RWPE1 (cell line): ENCODE data around the gene RMRP.
A peak's percentile ranks its signal among the peaks of the same experiment; 100 is the strongest.
"Not testable (repeated sequence)": the region's sequence is repeated elsewhere in the genome, so short reads cannot be mapped to it uniquely, and the experiment has no call there.

Source experiments
- CTCF ChIA-PET: fragments of 350-600 bp; sonication (Branson Sonifier 250); formaldehyde crosslinking; extraction: SDS; loops from one replicate; lab custom pipeline; 2021; lab: Yijun Ruan, JAX
- POLR2A ChIA-PET: fragments of 400-600 bp; formaldehyde crosslinking; extraction: SDS; loops from one replicate; lab custom pipeline; 2020; ENCODE audit warnings: antibody characterized with exemption; ENCODE audit not compliant: low non-redundant PET; lab: Yijun Ruan, JAX
- DNase-seq: peaks from one replicate; pipeline ENCODE4 v3.0.0; 2012; ENCODE audit warnings: low spot score
- H3K27ac ChIP-seq: fragments of 450-650 bp; 2 replicates; pipeline ENCODE4 v1.5.1; 2017
- CTCF ChIP-seq: fragments of 450-650 bp; conservative IDR thresholded peaks from 2 replicates; pipeline ENCODE4 v1.5.1; 2017; ENCODE audit warnings: low read depth, mild to moderate bottlenecking

RMRP gene

DNA sequence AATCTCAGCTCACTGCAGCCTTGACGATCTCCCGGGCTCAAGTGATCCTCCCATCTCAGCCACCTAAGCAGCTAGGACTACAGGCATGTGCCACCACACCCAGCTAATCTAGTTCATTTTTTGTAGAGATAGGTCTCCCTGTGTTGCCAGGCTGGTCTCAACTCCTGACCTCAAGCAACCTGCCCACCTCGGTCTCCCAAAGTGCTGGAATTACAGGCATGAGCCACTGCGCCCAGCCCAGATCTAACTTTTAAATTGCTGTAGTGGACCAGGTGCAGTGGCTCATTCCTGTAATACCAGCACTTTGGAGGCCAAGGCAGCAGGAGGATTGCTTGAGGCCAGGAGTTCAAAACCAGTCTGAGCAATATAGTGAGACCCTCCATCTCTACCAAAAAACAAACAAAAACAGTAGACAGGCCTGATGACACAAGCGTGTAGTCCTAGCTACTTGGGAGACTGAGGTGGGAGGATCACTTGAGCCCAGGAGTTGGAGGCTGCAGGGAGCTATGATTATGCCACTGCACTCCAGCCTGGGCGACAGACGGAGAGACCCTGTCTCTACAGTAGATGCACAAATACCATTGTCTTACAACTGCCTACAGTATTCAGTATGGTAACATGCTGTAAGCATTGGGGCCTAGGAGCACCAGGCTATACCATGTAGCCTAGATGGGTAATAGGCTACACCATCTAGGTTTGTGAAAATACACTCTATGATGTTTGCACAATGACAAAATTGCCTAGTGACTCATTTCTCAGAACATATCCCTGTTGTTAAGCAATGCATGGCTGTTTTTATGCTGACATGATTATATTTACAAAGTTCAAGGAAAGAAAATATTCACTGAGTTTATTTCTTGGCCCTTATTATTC is 5.6 kb downstream of the RMRP start:
- peak overlapping the region; percentile 62 for H3K27ac ChIP-seq
- no peak for DNase-seq
- TF ChIP-seq CTCF: no peak
- ChIA-PET POLR2A (no interaction called here), CTCF (interaction anchor here (0.6 to 0.9 kb wide), 3 partner anchors 26 to 560 kb away, joined by 3 to 6 read pairs (median 3); no protein-coding TSS in a partner anchor)

DNA sequence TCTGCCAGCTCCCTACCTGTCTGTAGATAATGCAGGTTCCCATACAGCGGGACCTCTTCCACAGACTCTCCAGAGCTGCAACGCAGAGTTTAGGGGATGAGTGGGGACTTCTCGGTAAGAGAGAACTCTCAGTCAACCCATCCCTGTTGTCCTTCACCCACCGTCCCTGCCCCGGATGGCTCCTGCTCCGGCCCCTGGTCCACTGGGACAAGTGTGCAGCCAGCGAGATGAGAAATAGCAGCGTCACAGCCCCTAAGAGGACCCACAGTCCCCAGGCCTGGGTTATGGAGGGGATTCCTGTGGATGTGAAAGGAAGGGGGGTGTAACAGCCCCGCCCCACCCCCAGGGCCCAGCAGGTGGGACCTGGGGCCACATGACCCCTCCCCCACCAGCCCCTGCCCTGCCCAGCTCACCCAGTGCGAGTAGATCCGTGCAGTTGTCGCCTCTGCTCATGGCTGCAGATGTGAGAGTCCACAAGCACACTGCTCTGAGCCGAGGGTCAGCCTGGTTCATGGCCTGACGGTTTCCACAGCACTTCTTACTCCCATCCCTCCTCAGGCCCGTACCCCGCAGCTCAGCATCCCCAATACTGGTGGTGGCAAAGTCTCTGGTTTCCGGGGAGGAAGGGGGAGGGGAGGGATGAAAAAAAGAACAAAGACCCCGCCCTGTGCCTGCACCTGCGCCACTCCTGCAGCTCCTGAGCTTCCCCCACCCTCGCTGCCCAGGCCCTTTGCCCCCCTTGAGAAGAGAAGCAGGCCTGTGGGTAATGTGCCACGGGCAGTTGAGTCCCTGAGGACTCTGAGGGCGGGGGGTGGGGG is 7.3 kb downstream of the RMRP start, which contains the start of gene SIT1:
SIT1 (minus strand) TSS at position 591 of the 818 bp plus-strand sequence; CDS start at position 513, 78 bp downstream.
- TF ChIP-seq CTCF: no peak
- peak within 1 kb of the TSS; percentile 43 for H3K27ac ChIP-seq
- ChIA-PET POLR2A (no interaction called here), CTCF (no interaction called here)
- no peak for DNase-seq

DNA sequence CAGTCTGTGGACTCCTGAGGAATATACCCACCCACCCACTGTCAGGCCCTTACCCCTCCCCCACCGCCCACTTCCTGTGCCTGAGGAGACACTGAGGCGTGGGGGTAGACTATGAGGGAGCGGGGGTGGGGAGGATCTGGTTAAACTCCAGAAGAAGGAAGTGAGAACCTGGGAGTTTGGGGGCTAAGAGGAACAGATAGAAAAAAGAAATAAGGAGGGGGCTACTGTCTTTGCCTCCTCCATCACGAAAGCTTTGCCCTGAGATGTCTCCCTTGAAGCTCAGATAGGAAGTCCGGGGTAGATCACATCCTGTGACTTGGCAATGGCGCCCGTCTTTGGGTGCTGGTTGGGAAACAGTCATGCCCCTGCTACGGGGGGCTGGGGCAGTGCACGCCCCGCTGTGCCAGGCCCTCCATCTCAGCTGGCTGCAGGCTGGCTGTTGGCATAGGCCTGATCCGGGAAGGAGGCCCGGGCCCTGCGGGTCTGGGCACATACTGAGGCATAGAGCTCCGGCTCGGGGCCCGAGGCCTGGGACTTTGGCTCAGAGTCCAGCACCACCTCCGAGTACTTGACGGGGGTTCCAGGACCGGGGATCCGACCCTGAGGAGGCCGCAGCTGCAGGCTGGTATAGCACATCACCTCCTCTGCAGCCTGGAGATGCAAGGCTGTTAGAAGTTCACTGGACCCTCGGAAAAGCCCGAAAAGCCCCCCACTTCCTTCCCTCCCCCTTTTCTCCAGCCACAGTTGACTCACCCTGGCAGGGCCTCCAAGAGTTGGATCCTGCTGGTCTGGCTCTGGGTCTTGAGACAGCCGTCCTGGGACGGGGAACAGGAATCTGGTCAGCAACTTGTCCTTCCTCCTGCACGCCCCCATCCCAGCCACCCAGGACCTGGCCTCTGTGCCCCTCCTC is 8.1 kb downstream of the RMRP start:
- DNase-seq: no peak
- H3K27ac ChIP-seq: peak overlapping the region; percentile 43
- CTCF ChIA-PET: interaction anchor here (1.0 to 1.5 kb wide), 2 partner anchors 8 to 140 kb away, joined by 3 read pairs; partner anchors contain the start of genes CCDC107 and RMRP
- TF ChIP-seq CTCF: no peak
- POLR2A ChIA-PET: no interaction called here

GRCh38 chr9:35646533-35647265 is 11.1 kb downstream of the RMRP start:
- peak; percentile 100 for TF ChIP-seq CTCF
- DNase-seq: peak; percentile 96
- ChIA-PET CTCF (interaction anchor here (0.6 to 2.8 kb wide), 24 partner anchors 9 to 1291 kb away, joined by 3 to 21 read pairs (median 3); partner anchors contain the start of genes ATOSB, CCDC107, CREB3 and RMRP), POLR2A (interaction anchor here (1.5 kb wide), 1 partner anchor 85 kb away, joined by 4 read pairs; no protein-coding TSS in a partner anchor)
- H3K27ac ChIP-seq: peak overlapping the region; percentile 85

- H3K27ac ChIP-seq: peak overlapping the region; percentile 85
- no peak for TF ChIP-seq CTCF
- CTCF ChIA-PET: interaction anchor here (0.6 to 2.8 kb wide), 18 partner anchors 12 to 1291 kb away, joined by 3 to 21 read pairs (median 4); partner anchors contain the start of genes CCDC107, CREB3, RMRP and TLN1
- DNase-seq: peak; percentile 92
- POLR2A ChIA-PET: interaction anchor here (1.5 kb wide), 1 partner anchor 85 kb away, joined by 4 read pairs; no protein-coding TSS in a partner anchor
Measured at GRCh38 chr9:35646153-35646532, 11.7 kb downstream of the RMRP start.

- DNase-seq: not testable (repeated sequence)
- CTCF ChIA-PET: interaction anchor here (0.6 to 2.8 kb wide), 14 partner anchors 12 to 958 kb away, joined by 3 to 21 read pairs (median 4); partner anchors contain the start of genes CCDC107, CREB3, RMRP and TLN1
- POLR2A ChIA-PET: interaction anchor here (1.5 kb wide), 1 partner anchor 86 kb away, joined by 4 read pairs; no protein-coding TSS in a partner anchor
- H3K27ac ChIP-seq: peak overlapping the region; percentile 85
Measured at GRCh38 chr9:35645736-35646135, 12.1 kb downstream of the RMRP start.
